Common myeloid progenitor, CD34-positive (primary cell): Measurements from ENCODE around the gene GLYR1.

Source experiments
- CTCF ChIA-PET: fragments of 350-600 bp; sonication (Branson Sonifier 250); formaldehyde crosslinking; loops from one replicate; lab custom pipeline; 2021; ENCODE audit warnings: antibody characterized with exemption; lab: Charles Lee
- POLR2A ChIA-PET: fragments of 350-600 bp; sonication (Branson Sonifier 250); formaldehyde crosslinking; loops from one replicate; lab custom pipeline; 2021; ENCODE audit warnings: antibody characterized with exemption; lab: Charles Lee
- DNase-seq, 3 donors: peaks; one replicate each; pipeline versions ENCODE4 v3.0.0 to v3.0.0-alpha.2; 2013
- H3K27ac ChIP-seq, 2 experiments: 1 replicate in 1 of 2; 2 replicates in 1 of 2; pipeline ENCODE4 v1.7.0; 2013; ENCODE audit warnings: inconsistent platforms in 2 of 2, low read length in 2 of 2, mild to moderate bottlenecking in 2 of 2, low read depth in 1 of 2, moderate library complexity in 1 of 2; ENCODE audit not compliant: severe bottlenecking in 2 of 2, insufficient read depth in 1 of 2, poor library complexity in 1 of 2
- H3K27me3 ChIP-seq, 5 experiments: replicated peaks in 2 of 5; 1 replicate in 3 of 5; 2 replicates in 2 of 5; pipeline versions ENCODE4 v1.6.1 to v1.7.0; 2013; ENCODE audit warnings: low read length in 4 of 5, mild to moderate bottlenecking in 2 of 5, moderate library complexity in 2 of 5, inconsistent platforms in 1 of 5; ENCODE audit not compliant: insufficient read depth in 5 of 5, control insufficient read depth in 4 of 5
- H3K36me3 ChIP-seq, 4 experiments: 1 replicate in 2 of 4; 2 replicates in 2 of 4; pipeline versions ENCODE4 v1.6.1 to v1.7.0; 2013; ENCODE audit warnings: low read length in 3 of 4, control low read depth in 1 of 4, mild to moderate bottlenecking in 1 of 4; ENCODE audit not compliant: control insufficient read depth in 4 of 4, insufficient read depth in 4 of 4
- H3K4me1 ChIP-seq, 4 experiments: 1 replicate in 3 of 4; 2 replicates in 1 of 4; pipeline versions ENCODE4 v1.6.1 to v1.7.1; 2013; ENCODE audit warnings: low read length in 3 of 4, mild to moderate bottlenecking in 3 of 4, control low read depth in 1 of 4, inconsistent platforms in 1 of 4, moderate library complexity in 1 of 4; ENCODE audit not compliant: control insufficient read depth in 4 of 4, insufficient read depth in 4 of 4; ENCODE audit errors: control extremely low read depth in 1 of 4
- H3K4me3 ChIP-seq, 7 experiments: 1 replicate in 4 of 7; 2 replicates in 3 of 7; pipeline versions ENCODE4 v1.5.1 to v1.7.0; 2013; ENCODE audit warnings: mild to moderate bottlenecking in 7 of 7, low read length in 6 of 7, moderate library complexity in 6 of 7, inconsistent platforms in 2 of 7, low read depth in 2 of 7, control low read depth in 1 of 7; ENCODE audit not compliant: insufficient read depth in 4 of 7, control insufficient read depth in 1 of 7; ENCODE audit errors: extremely low read depth in 1 of 7
- H3K9me3 ChIP-seq, 5 experiments: 1 replicate in 4 of 5; 2 replicates in 1 of 5; pipeline versions ENCODE4 v1.6.1 to v1.7.1; 2013; ENCODE audit warnings: low read length in 4 of 5, mild to moderate bottlenecking in 2 of 5, inconsistent platforms in 1 of 5, low read depth in 1 of 5, moderate library complexity in 1 of 5; ENCODE audit not compliant: control insufficient read depth in 4 of 5, insufficient read depth in 2 of 5; ENCODE audit errors: control extremely low read depth in 1 of 5
- WGBS: methylation state at CpG from one replicate; pipeline ENCODE4 v1.1.5; 2013; ENCODE audit not compliant: insufficient coverage; 5-methylcytosine and 5-hydroxymethylcytosine counted together

The GLYR1 gene

GRCh38 chr16:4806280-4806679 lies 40.8 kb downstream of the GLYR1 start:
- Histone ChIP-seq H3K4me1 (peaks cover 0 to 17% (median 11%) of the 10 kb centered on the region in 4 experiments), H3K4me3 (no peak overlapping the region), H3K27me3 (no peaks in the 10 kb centered on the region), H3K9me3 (no peaks in the 10 kb centered on the region), H3K27ac (no peak overlapping the region), H3K36me3 (peaks cover 9 to 50% (median 29%) of the 10 kb centered on the region in 4 experiments)
- ChIA-PET POLR2A (no interaction called here), CTCF (no interaction called here)
- 100% methylated on average over 4 of the region's 6 CpGs for WGBS
- no peak for DNase-seq

DNA sequence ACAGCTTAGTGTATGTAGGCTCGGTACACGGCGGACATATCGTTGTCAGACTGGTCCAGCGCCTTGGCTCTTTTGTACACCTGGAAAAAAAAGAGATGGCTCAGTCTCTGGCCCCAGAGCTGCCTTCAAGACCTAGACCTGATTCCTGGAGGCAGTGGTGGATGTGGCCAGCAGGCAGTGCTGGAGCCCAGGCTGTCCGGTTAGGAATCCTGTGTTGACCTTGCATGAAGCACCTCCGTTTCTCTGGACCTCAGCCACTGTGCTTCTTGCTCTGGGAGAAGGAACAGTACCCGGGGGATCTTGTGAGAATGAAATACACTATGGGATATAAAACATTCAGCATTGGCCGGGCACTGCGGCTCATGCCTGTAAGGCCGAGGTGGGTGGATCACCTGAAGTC lies 41.9 kb downstream of the GLYR1 start:
- no peaks in the 10 kb centered on the region for H3K27me3 ChIP-seq
- H3K4me1 ChIP-seq, result peaks cover 0 to 28% (median 21%) of the 10 kb centered on the region in 4 experiments
- ChIA-PET CTCF (no interaction called here), POLR2A (no interaction called here)
- WGBS, result 96% methylated on average over 8 of the region's 11 CpGs
- no peak overlapping the region for H3K4me3 ChIP-seq
- peaks cover 7 to 40% (median 24%) of the 10 kb centered on the region in 4 experiments for H3K36me3 ChIP-seq
- no peaks in the 10 kb centered on the region for H3K9me3 ChIP-seq
- H3K27ac ChIP-seq, result no peak overlapping the region
- no peak for DNase-seq

- Histone ChIP-seq H3K4me3 (no peak overlapping the region), H3K4me1 (peaks cover 0 to 33% (median 25%) of the 10 kb centered on the region in 4 experiments), H3K27ac (no peak overlapping the region), H3K36me3 (peaks cover 4 to 36% (median 22%) of the 10 kb centered on the region in 4 experiments), H3K9me3 (no peaks in the 10 kb centered on the region), H3K27me3 (no peaks in the 10 kb centered on the region)
- POLR2A ChIA-PET, result no interaction called here
- 97% methylated on average over 24 of the region's 26 CpGs for WGBS
- CTCF ChIA-PET, result interaction anchor here (0.7 to 1.5 kb wide), 3 partner anchors 14 to 17 kb away, joined by 3 read pairs; no protein-coding TSS in a partner anchor
- DNase-seq, result no peak
Measured at GRCh38 chr16:4803898-4804762, 43.0 kb downstream of the GLYR1 start.

DNA sequence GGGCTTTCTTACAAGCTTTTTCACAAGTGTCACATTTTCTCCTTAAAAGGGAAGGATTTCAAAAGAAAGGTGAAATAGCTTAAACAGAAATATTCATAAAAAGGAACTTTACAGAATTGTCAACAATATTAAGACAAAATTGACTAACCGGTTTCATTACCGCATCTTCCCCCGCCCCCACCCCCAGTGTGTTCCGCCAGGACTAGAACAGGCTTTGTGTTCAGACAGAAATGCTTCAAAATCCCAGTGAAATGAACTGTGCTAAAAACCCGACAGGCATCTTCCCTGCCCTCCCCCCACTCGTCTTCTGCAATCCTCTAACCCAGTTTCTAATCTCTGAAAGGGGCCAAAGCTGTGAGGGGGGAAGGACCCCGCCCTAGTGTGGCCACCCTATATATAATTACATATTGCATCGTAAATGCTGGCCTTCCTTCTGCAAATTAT lies 43.7 kb downstream of the GLYR1 start:
- H3K4me1 ChIP-seq, result peaks cover 0 to 33% (median 25%) of the 10 kb centered on the region in 4 experiments
- H3K27ac ChIP-seq, result peak overlapping the region in 1 of 2 experiments; percentile 58
- POLR2A ChIA-PET, result no interaction called here
- WGBS, result 63% methylated on average over 2 of the region's 8 CpGs
- CTCF ChIA-PET, result interaction anchor here (0.7 to 1.5 kb wide), 4 partner anchors 11 to 136 kb away, joined by 3 read pairs; partner anchors contain the start of genes ANKS3 and DNAAF8
- H3K9me3 ChIP-seq, result no peaks in the 10 kb centered on the region
- H3K36me3 ChIP-seq, result peaks cover 2 to 34% (median 22%) of the 10 kb centered on the region in 4 experiments
- H3K27me3 ChIP-seq, result no peaks in the 10 kb centered on the region
- peak overlapping the region in 3 of 7 experiments; percentile 76 to 82 (median 81) for H3K4me3 ChIP-seq
- DNase-seq, result no peak

GRCh38 chr16:4802659-4803287 lies 44.3 kb downstream of the GLYR1 start:
- ChIA-PET POLR2A (interaction anchor here (0.5 kb wide), 1 partner anchor 52 kb away, joined by 3 read pairs; no protein-coding TSS in a partner anchor), CTCF (interaction anchor here (0.7 to 1.7 kb wide), 5 partner anchors 12 to 135 kb away, joined by 3 to 4 read pairs (median 3); partner anchors contain the start of genes ANKS3 and DNAAF8)
- Histone ChIP-seq H3K4me3 (peak overlapping the region; percentile 56 to 87 (median 81)), H3K36me3 (peaks cover 2 to 34% (median 21%) of the 10 kb centered on the region in 4 experiments), H3K9me3 (no peaks in the 10 kb centered on the region), H3K27ac (peak overlapping the region in 1 of 2 experiments; percentile 58), H3K4me1 (peaks cover 0 to 33% (median 25%) of the 10 kb centered on the region in 4 experiments), H3K27me3 (no peaks in the 10 kb centered on the region)
- DNase-seq, result peak; percentile 81 to 87 (median 83)
- 0% methylated on average over 39 of the region's 59 CpGs for WGBS

- no peaks in the 10 kb centered on the region for H3K27me3 ChIP-seq
- peak within 1 kb of the TSS; percentile 56 to 87 (median 81) for H3K4me3 ChIP-seq
- WGBS, result 0% methylated on average over 52 of the region's 70 CpGs
- H3K9me3 ChIP-seq, result no peaks in the 10 kb centered on the region
- DNase-seq, result peak; percentile 26 to 66 (median 55)
- ChIA-PET POLR2A (interaction anchor here (0.5 kb wide), 1 partner anchor 52 kb away, joined by 3 read pairs; no protein-coding TSS in a partner anchor), CTCF (interaction anchor here (1.3 to 1.7 kb wide), 3 partner anchors 12 to 42 kb away, joined by 3 to 4 read pairs (median 3); no protein-coding TSS in a partner anchor)
- H3K36me3 ChIP-seq, result peaks cover 0 to 30% (median 19%) of the 10 kb centered on the region in 4 experiments
- peak within 1 kb of the TSS in 1 of 2 experiments; percentile 58 for H3K27ac ChIP-seq
- peaks cover 0 to 33% (median 25%) of the 10 kb centered on the region in 4 experiments for H3K4me1 ChIP-seq
Measured at GRCh38 chr16:4801962-4802658, 45.0 kb downstream of the GLYR1 start, which contains the start of gene ROGDI. Gene ROGDI, minus strand, starts transcription at chr16:4802633. Its CDS starts 62 bp downstream, at chr16:4802571.
